NOMO-1 treated with DMSO at 0.1 percent for 48 hours (cell line): Measurements from ENCODE around the gene SYNE2.
"Not testable (repeated sequence)": the region's sequence is repeated elsewhere in the genome, so short reads cannot be mapped to it uniquely, and the experiment has no call there.

Experiments used
- DNase-seq: peaks from one replicate; lab custom pipeline; 2025; ENCODE audit not compliant: unreplicated experiment; lab: John Stamatoyannopoulos, UW

Gene SYNE2

DNA sequence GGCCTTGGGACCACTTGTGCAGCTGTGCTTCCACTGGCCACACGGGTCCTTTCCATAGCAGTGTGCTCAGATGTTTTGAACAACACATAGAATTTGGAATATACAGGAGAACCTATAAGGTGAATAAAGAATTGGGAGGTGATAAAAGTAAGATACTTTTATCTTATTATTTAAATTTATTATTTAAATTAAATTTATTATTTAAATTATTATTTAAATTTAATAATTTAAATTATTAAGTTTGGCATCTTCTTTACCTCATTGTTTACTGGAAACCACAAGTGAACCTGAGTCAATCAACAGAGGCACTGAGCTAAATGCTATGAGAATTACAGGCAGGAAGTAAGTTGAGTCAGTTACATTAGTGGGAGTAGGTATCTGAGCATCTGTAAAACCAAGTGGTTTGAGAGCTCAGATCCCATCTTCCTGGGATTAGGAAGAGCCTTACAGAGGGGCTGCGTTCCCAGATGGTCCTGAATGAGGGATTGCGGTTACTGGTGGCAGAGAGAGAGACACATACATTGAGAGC lies 338.2 kb downstream of the SYNE2 start:
- DNase-seq, result no peak

DNA sequence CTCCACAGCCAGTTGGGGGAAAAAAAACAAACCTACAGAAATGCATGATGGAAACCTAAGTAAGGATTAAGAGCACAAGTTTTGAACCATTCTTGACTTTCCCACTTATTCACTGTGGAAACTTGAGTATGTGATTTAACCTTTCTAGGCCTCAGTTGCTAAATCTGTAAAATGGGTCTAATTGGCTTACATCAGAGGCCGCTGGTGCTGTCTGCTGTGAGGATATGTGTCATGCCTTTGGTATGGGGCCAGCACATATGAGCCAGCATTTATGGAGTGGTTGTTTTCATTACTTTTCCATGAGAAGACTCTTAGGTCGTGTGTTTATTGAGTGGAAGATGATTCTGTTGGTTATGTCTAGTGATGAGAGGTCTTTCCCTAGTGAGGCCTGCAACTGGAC lies 339.0 kb downstream of the SYNE2 start:
- no peak for DNase-seq

- no peak for DNase-seq
These were observed 341.0 kb downstream of the SYNE2 start for GRCh38 chr14:64193821-64194220.

GRCh38 chr14:64194404-64194803 lies 341.6 kb downstream of the SYNE2 start:
- DNase-seq, result no peak

DNA sequence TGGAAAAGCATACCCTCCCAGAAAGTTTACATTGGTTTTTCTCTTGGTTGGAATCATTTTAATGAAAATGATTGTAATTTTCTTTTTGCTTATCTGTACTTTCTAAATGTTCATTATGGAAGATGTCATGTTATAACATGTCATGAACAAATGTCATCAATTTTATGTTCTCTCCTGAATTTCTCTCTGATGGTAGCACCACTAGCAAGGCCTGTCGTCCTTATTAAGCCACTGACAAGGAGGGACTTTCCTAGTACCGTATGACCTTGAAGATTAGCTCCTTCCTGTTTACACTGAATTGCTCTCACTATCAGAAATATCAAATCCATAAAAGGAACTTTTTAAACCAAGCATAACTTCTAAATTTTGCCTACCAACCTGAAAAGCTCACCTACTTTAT lies 342.4 kb downstream of the SYNE2 start:
- DNase-seq, result no peak

DNA sequence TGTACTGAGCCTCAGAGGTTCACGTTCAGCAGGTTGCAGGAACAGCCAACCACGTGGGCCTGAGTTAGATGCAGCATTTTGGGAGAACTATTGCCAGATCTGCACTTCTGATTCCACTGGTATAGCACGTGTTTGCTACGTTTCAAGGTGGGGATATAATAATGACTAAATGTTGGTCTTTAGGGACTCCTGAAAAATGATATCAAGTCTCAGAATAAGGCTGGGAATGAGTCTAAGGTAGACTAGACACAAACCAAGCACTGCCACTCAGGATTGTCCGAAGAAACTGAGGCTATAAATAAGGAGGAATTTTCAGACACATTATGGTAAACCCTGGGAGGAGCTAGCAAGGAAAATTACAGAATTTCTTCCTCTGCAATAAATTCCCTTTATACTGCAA lies 343.3 kb downstream of the SYNE2 start:
- DNase-seq, result no peak

GRCh38 chr14:64196814-64197411 lies 344.1 kb downstream of the SYNE2 start:
- DNase-seq, result no peak

DNA sequence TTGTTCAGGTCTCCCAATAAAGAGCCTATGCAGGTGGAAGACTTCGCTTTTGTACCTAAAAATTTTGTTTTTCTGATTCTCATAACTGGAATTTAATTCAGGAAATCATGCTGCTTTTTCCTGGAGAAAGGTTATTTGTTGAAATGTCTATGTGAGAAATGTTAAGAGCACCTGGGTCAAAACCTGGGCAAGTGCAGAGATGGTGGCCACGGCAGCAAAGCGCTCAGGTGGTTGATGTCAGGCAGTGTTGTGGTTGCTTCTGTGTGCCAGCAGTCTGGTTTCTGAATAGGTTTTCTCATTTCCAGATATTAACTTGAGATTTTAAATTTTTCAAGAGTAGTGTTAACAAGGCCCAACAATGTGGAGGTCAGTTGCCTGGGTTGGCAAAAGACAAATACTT lies 345.2 kb downstream of the SYNE2 start:
- DNase-seq, result no peak

DNA sequence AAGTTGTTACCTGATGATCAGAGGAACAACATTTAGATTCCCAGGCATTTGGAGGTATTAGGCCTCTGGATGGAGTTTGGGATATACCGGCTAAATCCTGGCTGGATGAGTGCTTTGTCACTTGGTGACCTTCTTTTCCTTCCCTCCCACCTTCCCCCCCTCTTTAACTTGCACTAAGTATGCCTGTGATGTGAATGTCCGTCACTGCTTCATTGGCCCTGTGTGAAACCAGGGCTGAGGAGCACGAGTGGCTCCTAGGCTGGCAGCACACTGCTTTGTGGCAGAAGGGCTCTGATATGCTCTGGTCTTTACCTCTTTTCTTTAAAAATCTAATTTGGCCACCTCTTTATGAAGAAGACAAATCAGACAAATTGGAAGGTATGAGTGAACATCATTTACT lies 345.7 kb downstream of the SYNE2 start:
- no peak for DNase-seq

DNA sequence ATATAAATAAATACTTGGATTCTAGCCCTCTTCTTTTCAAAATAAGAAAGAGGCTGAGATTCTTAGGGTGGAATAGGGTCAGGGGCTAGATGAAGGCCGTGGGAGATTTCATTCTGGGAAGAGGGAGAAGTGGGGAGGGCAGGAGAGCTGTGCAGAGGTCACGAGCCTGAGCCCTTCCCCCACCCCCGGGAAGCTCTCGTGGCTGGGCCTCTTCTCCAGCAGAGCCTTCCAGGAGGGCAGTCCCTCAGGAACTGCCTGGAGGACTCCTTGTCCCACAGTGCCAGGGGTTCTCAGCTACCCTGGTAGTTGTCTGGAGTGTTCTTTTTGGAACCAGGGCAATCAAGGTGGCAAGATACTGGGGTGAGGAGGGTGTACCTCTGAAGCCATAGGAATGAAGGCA lies 347.4 kb downstream of the SYNE2 start:
- no peak for DNase-seq

- no peak for DNase-seq
These were observed 348.5 kb downstream of the SYNE2 start for GRCh38 chr14:64201296-64201695.

- no peak for DNase-seq
These were observed 349.2 kb downstream of the SYNE2 start for GRCh38 chr14:64201921-64202545.

DNA sequence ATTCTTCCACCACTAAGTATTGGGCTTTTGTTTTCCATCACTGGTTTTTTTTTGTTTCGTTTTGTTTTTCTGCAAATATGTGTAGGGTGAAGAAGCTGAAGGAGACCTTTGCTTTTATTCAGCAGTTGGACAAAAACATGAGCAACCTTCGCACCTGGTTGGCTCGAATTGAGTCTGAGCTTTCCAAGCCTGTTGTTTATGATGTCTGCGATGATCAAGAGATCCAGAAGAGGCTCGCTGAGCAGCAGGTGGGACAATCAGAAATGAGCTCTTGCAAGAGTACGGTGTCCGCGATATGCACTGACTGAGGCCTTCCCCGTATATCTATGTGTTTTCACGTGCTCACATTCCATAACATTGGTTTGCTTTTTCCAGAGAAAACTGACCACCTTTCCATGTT lies 349.9 kb downstream of the SYNE2 start:
- no peak for DNase-seq

DNA sequence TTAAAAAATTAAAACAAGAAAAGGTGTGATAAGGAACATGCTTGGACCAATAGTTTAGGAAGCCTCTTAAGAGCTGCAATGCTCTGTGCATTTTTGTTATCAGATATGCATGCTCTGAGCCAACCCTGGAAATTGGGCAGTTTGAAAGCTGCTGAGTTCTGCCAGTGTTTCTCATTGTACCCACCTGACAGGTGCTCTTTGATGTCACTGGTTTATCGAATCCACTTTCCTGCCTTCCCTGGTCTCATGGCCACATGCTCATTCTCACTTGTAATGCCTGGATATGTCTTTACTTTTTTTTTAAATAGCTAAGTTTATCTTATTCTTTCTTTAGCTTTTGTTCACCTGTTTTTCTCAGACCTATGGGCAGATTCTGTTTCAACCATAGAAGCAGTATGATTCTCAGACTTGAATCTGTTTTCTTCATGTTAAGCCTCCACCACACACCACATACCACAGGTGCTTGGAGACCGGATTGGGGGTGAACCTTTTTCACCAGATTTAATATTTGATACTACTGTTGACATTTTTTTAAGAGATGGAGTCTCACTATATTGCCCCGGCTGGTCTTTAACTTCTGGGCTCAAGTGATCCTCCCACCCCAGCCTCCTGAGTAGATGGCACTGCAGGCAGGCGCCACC lies 350.7 kb downstream of the SYNE2 start:
- no peak for DNase-seq

DNA sequence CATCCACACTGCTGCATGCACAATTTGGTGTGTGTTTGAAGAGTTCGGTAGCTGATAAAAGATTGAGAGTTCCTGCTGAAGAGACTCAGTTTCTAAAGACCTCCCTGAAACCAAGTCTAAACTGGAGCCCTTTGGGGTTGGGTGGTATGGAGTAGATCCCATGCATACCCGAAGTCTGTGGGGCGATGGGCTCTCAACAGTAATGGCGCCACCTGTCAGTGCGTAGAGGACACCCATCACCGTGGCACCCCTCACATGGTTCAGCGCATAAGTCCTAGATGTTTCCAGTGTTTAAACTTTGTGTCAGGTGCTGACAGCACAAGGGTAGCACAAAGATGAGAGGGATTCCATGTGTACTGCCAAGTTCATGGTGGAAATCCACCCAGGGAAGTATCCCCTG lies 355.5 kb downstream of the SYNE2 start:
- no peak for DNase-seq

DNA sequence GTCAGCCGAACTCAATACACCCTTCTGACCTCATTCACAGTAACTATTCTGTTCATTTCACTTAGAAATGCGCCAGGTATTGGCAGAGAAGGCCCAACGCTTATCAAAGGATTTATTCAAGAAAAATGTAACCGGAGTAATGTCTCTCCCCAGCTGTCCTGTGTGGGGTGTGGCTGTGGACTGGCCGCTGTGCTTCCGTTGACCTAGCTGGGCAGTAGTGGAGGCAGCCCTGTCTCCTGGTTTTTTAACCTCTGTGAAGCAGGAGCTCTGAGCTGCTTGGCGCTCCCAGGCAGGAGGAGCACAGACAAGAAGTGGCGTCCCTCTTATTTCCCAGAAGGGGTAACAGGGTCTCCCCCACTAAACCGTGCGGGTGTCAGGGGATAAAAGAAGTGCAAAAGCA lies 356.2 kb downstream of the SYNE2 start:
- no peak for DNase-seq

DNA sequence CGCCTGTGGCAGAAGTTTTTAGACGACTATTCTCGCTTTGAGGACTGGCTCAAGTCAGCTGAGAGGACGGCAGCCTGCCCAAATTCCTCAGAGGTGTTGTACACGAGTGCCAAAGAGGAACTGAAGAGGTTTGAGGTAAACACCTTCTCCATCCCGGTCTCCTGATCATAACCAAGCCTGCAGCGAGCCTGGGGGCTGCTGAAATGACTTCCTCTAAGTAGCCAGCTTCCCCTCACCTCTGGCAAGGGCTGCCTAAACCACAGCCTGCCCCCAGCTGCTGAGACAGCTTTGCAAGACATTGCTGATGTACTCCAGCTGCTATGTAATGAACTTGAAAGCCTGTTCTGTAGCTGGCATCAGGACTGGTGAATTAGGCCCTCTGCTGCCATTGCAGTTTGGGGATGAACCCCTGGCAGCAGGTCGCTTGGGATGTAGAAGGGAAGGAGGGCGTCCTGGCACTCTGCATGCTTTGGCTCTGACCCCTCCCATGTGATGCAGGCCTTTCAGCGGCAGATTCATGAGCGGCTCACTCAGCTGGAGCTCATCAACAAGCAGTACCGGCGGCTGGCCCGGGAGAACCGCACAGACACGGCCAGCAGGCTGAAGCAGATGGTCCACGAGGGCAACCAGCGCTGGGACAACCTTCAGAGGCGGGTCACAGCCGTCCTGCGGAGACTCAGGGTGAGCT lies 356.8 kb downstream of the SYNE2 start:
- no peak for DNase-seq

- no peak for DNase-seq
These were observed 357.4 kb downstream of the SYNE2 start for GRCh38 chr14:64210216-64210615.

- DNase-seq, result not testable (repeated sequence)
These were observed 358.1 kb downstream of the SYNE2 start for GRCh38 chr14:64210912-64211311.

- no peak for DNase-seq
These were observed 359.9 kb downstream of the SYNE2 start for GRCh38 chr14:64212666-64213065.

GRCh38 chr14:64213086-64213485 lies 360.3 kb downstream of the SYNE2 start:
- DNase-seq, result no peak
